ENCODE results near the gene TLR9.

TLR9 gene

DNA sequence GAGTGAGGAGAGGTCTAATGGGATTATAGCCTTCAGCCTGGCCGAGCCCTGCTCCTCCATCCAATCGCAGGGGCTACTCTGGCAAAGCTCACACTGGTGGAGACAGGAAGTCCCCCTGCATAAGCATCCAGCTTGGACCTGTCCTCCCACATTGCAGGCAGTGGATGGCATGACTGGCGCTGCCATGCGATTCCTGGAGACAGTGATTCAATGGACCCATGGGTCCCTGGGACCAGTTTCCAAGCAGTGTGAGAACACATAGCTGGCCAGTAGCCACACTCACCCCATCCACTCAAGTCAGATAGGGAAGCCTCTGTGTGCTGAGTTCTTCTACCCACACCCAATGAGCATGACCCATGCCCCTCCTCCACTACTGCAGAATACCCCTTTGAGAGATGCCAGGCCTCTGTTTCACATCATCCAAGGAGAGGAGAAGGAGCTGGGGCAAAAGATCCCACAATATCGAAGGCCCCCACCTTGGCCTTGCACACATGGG lies 53.1 kb downstream of the TLR9 start:
- DNase-seq: peak in 6 of 14 donors; percentile 18 to 84 (median 24)

DNA sequence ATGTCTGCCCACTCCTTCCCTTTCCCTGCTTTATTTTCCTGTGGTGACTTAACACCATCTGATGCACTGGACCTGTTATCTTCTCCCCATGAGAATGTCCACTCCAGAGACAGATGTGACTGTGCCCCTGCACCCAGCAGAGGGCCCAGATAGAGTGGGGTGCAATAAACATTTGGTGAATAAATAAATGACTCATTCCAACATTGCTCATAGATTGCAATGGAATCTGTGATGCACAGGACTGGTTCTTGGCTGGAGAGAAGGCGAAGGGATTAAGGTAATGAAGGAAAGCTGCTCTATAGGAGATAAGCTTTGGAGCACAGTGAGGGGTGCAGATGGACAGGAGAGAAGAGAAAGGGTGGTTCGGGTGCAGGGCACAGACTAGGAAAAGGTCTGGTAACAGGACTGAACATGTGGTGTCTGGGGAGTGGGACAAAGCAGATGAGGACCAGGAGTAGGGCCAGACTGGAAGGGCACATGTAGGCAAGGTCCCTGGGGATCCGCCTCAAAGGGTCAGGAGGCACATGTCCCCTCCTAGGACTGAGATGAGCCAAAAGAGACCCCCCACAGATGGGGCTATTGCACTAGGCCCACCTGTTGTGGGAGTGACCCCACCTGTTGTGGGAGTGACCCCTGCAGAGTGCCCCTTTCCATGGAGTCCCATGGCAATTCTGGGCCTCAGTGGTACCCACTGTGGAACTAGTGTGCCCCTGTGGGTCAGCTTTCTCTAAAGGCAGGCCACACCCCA lies 53.8 kb downstream of the TLR9 start:
- no peak for DNase-seq
